H1 (cell line): ENCODE data around the gene PRRG2. TPM values are rescaled to one million over a fixed set of nuclear protein-coding genes. Genes with fewer than 3 reads are reported as not detected.
A peak's percentile ranks its signal among the peaks of the same experiment; 100 is the strongest.

Experiments used
- CTCF ChIA-PET: fragments of 300-600 bp; sonication (Branson Sonifier 250); formaldehyde crosslinking; loops from one replicate; lab custom pipeline; 2021; ENCODE audit not compliant: partially characterized antibody; lab: Charles Lee
- POLR2A ChIA-PET: fragments of 300-600 bp; sonication (Branson Sonifier 250); formaldehyde crosslinking; loops from one replicate; lab custom pipeline; 2021; ENCODE audit warnings: inconsistent platforms; ENCODE audit not compliant: partially characterized antibody; lab: Charles Lee
- DNase-seq, 2 experiments: peaks; one replicate each; pipeline versions ENCODE4 v3.0.0 to v3.0.0-alpha.2; 2010 to 2022; ENCODE audit warnings: low spot score in 2 of 2, low read depth in 1 of 2, mixed read lengths in 1 of 2
- FAIRE-seq: peaks from 2 replicates; lab custom pipeline; 2011; peaks lifted over from hg19 to GRCh38; lab: Jason Lieb, UNC
- H2AFZ ChIP-seq: 2 replicates; pipeline ENCODE4 v1.8.1; 2012; ENCODE audit warnings: low read length, inconsistent platforms
- H2AK5ac ChIP-seq: 2 replicates; pipeline ENCODE4 v1.6.1; 2013; ENCODE audit warnings: low read depth, low read length
- H2BK120ac ChIP-seq: replicated peaks from 2 replicates; pipeline ENCODE3; 2013; ENCODE audit warnings: low read depth, low read length, inconsistent platforms
- H2BK12ac ChIP-seq: 2 replicates; pipeline ENCODE4 v1.6.1; 2013; ENCODE audit warnings: low read depth, low read length
- H2BK15ac ChIP-seq: 2 replicates; pipeline ENCODE4 v1.6.1; 2013; ENCODE audit warnings: low read length
- H2BK20ac ChIP-seq: 2 replicates; pipeline ENCODE4 v1.6.1; 2013; ENCODE audit warnings: low read length
- H2BK5ac ChIP-seq: 2 replicates; pipeline ENCODE4 v1.6.1; 2013; ENCODE audit warnings: low read depth, low read length
- H3K14ac ChIP-seq: 2 replicates; pipeline ENCODE4 v1.6.1; 2013; ENCODE audit warnings: inconsistent platforms; ENCODE audit not compliant: insufficient read length
- H3K18ac ChIP-seq: 2 replicates; pipeline ENCODE4 v1.6.1; 2013; ENCODE audit warnings: low read length; ENCODE audit errors: extremely low read depth
- H3K23ac ChIP-seq: 2 replicates; pipeline ENCODE4 v1.6.1; 2013; ENCODE audit warnings: inconsistent platforms; ENCODE audit not compliant: insufficient read length
- H3K23me2 ChIP-seq: 2 replicates; pipeline ENCODE4 v1.6.1; 2013; ENCODE audit warnings: low read depth, low read length
- H3K27ac ChIP-seq: 2 replicates; pipeline ENCODE4 v1.6.1; 2011; ENCODE audit warnings: low read depth, low read length, inconsistent platforms
- H3K27me3 ChIP-seq, 4 experiments: replicated peaks in 1 of 4; 1 replicate in 1 of 4; 2 replicates in 3 of 4; pipeline versions ENCODE4 v1.6.1 to v1.8.1; 2011 to 2013; ENCODE audit warnings: low read length in 3 of 4, mild to moderate bottlenecking in 3 of 4, inconsistent platforms in 2 of 4, mixed read lengths in 2 of 4, moderate library complexity in 1 of 4; ENCODE audit not compliant: control insufficient read depth in 3 of 4, insufficient read depth in 3 of 4; ENCODE audit errors: extremely low read depth in 1 of 4
- H3K36me3 ChIP-seq, 4 experiments: 2 replicates each; pipeline versions ENCODE4 v1.6.1 to v1.8.1; 2011 to 2013; ENCODE audit warnings: mild to moderate bottlenecking in 4 of 4, low read length in 3 of 4, moderate library complexity in 2 of 4, control low read depth in 1 of 4, inconsistent platforms in 1 of 4; ENCODE audit not compliant: insufficient read depth in 4 of 4, control insufficient read depth in 2 of 4
- H3K4ac ChIP-seq: replicated peaks from 2 replicates; pipeline ENCODE3; 2013; ENCODE audit warnings: low read length, low read depth, mixed read lengths, inconsistent platforms; ENCODE audit not compliant: insufficient read length
- H3K4me1 ChIP-seq, 4 experiments: replicated peaks in 1 of 4; 1 replicate in 1 of 4; 2 replicates in 3 of 4; pipeline versions ENCODE4 v1.6.1 to v1.8.1; 2011 to 2013; ENCODE audit warnings: low read length in 3 of 4, inconsistent platforms in 2 of 4, mixed read lengths in 1 of 4; ENCODE audit not compliant: insufficient read depth in 4 of 4, control insufficient read depth in 3 of 4
- H3K4me2 ChIP-seq, 2 experiments: 2 replicates each; pipeline versions ENCODE4 v1.6.1 to v1.8.1; 2011 to 2013; ENCODE audit warnings: low read depth in 2 of 2, low read length in 2 of 2, control low read depth in 1 of 2, inconsistent platforms in 1 of 2, mild to moderate bottlenecking in 1 of 2; ENCODE audit not compliant: insufficient read depth in 1 of 2
- H3K4me3 ChIP-seq, 4 experiments: fragments of 200-600, 300-600 bp in 1 of 4; sonication (generic), shearing (Covaris generic), sonication (Bioruptor Twin) in 1 of 4; 2 replicates each; pipeline versions ENCODE4 v1.5.1 to v1.8.1; 2011 to 2016; ENCODE audit warnings: low read length in 4 of 4, low read depth in 3 of 4, control low read depth in 2 of 4, inconsistent platforms in 2 of 4, mild to moderate bottlenecking in 2 of 4, mixed read lengths in 1 of 4, moderate library complexity in 1 of 4; ENCODE audit not compliant: insufficient read depth in 2 of 4; ENCODE audit errors: extremely low read depth in 1 of 4
- H3K56ac ChIP-seq: replicated peaks from 2 replicates; pipeline ENCODE3; 2013; ENCODE audit warnings: low read depth, mild to moderate bottlenecking, mixed read lengths, low read length, inconsistent platforms; ENCODE audit not compliant: insufficient read length
- H3K79me1 ChIP-seq: 2 replicates; pipeline ENCODE4 v1.6.1; 2013; ENCODE audit warnings: low read depth, low read length, control low read depth
- H3K79me2 ChIP-seq, 2 experiments: 2 replicates each; pipeline versions ENCODE4 v1.6.1 to v1.8.1; 2012 to 2013; ENCODE audit warnings: low read length in 2 of 2, mild to moderate bottlenecking in 2 of 2, inconsistent platforms in 1 of 2; ENCODE audit not compliant: insufficient read depth in 2 of 2, control insufficient read depth in 1 of 2
- H3K9ac ChIP-seq, 4 experiments: replicated peaks in 1 of 4; 1 replicate in 1 of 4; 2 replicates in 3 of 4; pipeline versions ENCODE4 v1.6.1 to v1.8.1; 2011 to 2013; ENCODE audit warnings: low read depth in 3 of 4, low read length in 3 of 4, control low read depth in 2 of 4, mild to moderate bottlenecking in 2 of 4, moderate library complexity in 2 of 4, inconsistent platforms in 1 of 4; ENCODE audit errors: extremely low read depth in 1 of 4
- H3K9me3 ChIP-seq, 2 experiments: 2 replicates each; pipeline versions ENCODE4 v1.6.1 to v1.8.1; 2012 to 2013; ENCODE audit warnings: mild to moderate bottlenecking in 2 of 2, moderate library complexity in 2 of 2, control low read depth in 1 of 2, inconsistent platforms in 1 of 2, low read depth in 1 of 2, low read length in 1 of 2, mixed read lengths in 1 of 2; ENCODE audit not compliant: insufficient read depth in 2 of 2
- H4K20me1 ChIP-seq, 2 experiments: replicated peaks in 1 of 2; 2 replicates each; pipeline versions ENCODE3 to v1.8.1; 2011 to 2013; ENCODE audit warnings: inconsistent platforms in 2 of 2, low read length in 2 of 2, mild to moderate bottlenecking in 1 of 2; ENCODE audit not compliant: insufficient read depth in 2 of 2, control insufficient read depth in 1 of 2
- H4K5ac ChIP-seq: 2 replicates; pipeline ENCODE4 v1.6.1; 2013; ENCODE audit warnings: low read length, low read depth, mixed read lengths, inconsistent platforms; ENCODE audit not compliant: insufficient read length
- H4K8ac ChIP-seq: 2 replicates; pipeline ENCODE4 v1.8.0; 2013; ENCODE audit warnings: mild to moderate bottlenecking, moderate library complexity, low read length, inconsistent platforms; ENCODE audit not compliant: insufficient read depth; ENCODE audit errors: extremely low read depth
- H4K91ac ChIP-seq: replicated peaks from 2 replicates; pipeline ENCODE3; 2013; ENCODE audit warnings: low read length, mixed read lengths, inconsistent platforms; ENCODE audit not compliant: insufficient read length
- ASH2L ChIP-seq: fragments of 200-600, 300-600 bp; sonication (generic); IDR thresholded peaks from one replicate; pipeline ENCODE4 v1.7.1; 2017; ENCODE audit warnings: low read length
- EGR1 ChIP-seq: IDR thresholded peaks from 2 replicates; pipeline ENCODE4 v1.6.1; 2011; ENCODE audit warnings: low read depth, low read length, borderline replicate concordance
- EZH2 ChIP-seq: fragments of 200-600 bp; sonication (generic); IDR thresholded peaks from 2 replicates; pipeline ENCODE4 v1.7.1; 2012; ENCODE audit warnings: low read depth, mild to moderate bottlenecking, moderate library complexity, low read length, inconsistent platforms; ENCODE audit not compliant: severe bottlenecking
- GABPA ChIP-seq: IDR thresholded peaks from 2 replicates; pipeline ENCODE4 v1.6.1; 2011; ENCODE audit warnings: mild to moderate bottlenecking, low read length, moderate library complexity, borderline replicate concordance; ENCODE audit not compliant: insufficient read depth
- SAP30 ChIP-seq: fragments of 300-600 bp; sonication (generic); IDR thresholded peaks from 2 replicates; pipeline ENCODE4 v1.7.1; 2012; ENCODE audit warnings: low read length, moderate library complexity, mild to moderate bottlenecking, inconsistent platforms; ENCODE audit not compliant: insufficient read depth, insufficient replicate concordance
- SIN3A ChIP-seq, 2 experiments: IDR thresholded peaks in 1 of 2; conservative IDR thresholded peaks in 1 of 2; 2 replicates each; pipeline ENCODE4 v1.6.1; 2011 to 2012; ENCODE audit warnings: low read length in 2 of 2, improper control_type of control experiment in 1 of 2, low read depth in 1 of 2, mild to moderate bottlenecking in 1 of 2
- SP1 ChIP-seq: IDR thresholded peaks from 2 replicates; pipeline ENCODE4 v1.6.1; 2011; ENCODE audit warnings: low read depth, low read length
- USF2 ChIP-seq: IDR thresholded peaks from 2 replicates; pipeline ENCODE4 v1.6.1; 2011; ENCODE audit warnings: low read length, improper control_type of control experiment
- WGBS, 2 experiments: shearing (Covaris generic) in 1 of 2; methylation state at CpG; one replicate each; pipeline versions ENCODE4 v1.1.6 to v1.1.7; 2013 to 2015; ENCODE audit warnings: low lambda C conversion rate in 2 of 2, mixed read lengths in 2 of 2, inconsistent platforms in 1 of 2, low coverage in 1 of 2, missing lambda C conversion rate in 1 of 2; ENCODE audit not compliant: insufficient replicate concordance in 2 of 2, insufficient coverage in 1 of 2, insufficient read length in 1 of 2; ENCODE audit errors: extremely low coverage in 1 of 2, missing lambda C conversion rate in 1 of 2; 5-methylcytosine and 5-hydroxymethylcytosine counted together
- polyA plus RNA-seq, 7 experiments: library from polyadenylated mRNA; depleted of rRNA in 3 of 7; stranded (reverse) in 5 of 7; unstranded in 2 of 7; fragments of >200 nt in 5 of 7; fragments of 200-250 nt in 2 of 7; gene quantifications; 1 replicate in 5 of 7; 2 replicates in 1 of 7; 4 replicates in 1 of 7; pipeline versions ENCODE4 v1.2.1 to v1.2.3, GENCODE V29; 2011 to 2013; ENCODE audit warnings: missing spikeins in 2 of 7, mixed read lengths in 2 of 7
- total RNA-seq: library from RNA; stranded (reverse); fragmentation: NEBNext Ultra II Directional; extraction: Animal tissue kit (Norgen Biotek cat#: 25700); gene quantifications from 2 replicates; pipeline ENCODE4 v1.2.1, GENCODE V29; 2021

The PRRG2 gene
- total and polyA plus RNA-seq, 2 of the 8 experiments (the other 6 are each of a cell fraction or from before 2014, with no cell fraction given), result 4.1 to 5.6 TPM

- H2BK5ac ChIP-seq, result peak overlapping the region; percentile 95
- 1% methylated on average over 47 of the region's 58 CpGs; no CpG with 5 or more reads in 1 of the 2 experiments for WGBS, 2 experiments
- peak overlapping the region; percentile 69 for H3K4ac ChIP-seq
- H2BK12ac ChIP-seq, result peak overlapping the region; percentile 70; the same call in 1 of the 2 replicates
- H3K23me2 ChIP-seq, result peaks cover 20% of the 10 kb centered on the region
- peak overlapping the region; percentile 84 for H3K27ac ChIP-seq
- peak overlapping the region; percentile 96 for H3K56ac ChIP-seq
- peaks cover 4 to 10% (median 5%) of the 10 kb centered on the region in 4 experiments; a peak in 6 of 7 replicates for H3K4me1 ChIP-seq
- H4K91ac ChIP-seq, result peak overlapping the region; percentile 83
- DNase-seq (peak; percentile 98 to 99), FAIRE-seq (peak; percentile 79)
- no peak overlapping the region for H2BK20ac ChIP-seq
- peak overlapping the region; percentile 59 for H2BK120ac ChIP-seq
- peak overlapping the region; percentile 92 to 93 for H3K4me2 ChIP-seq
- H2AK5ac ChIP-seq, result peak overlapping the region; percentile 97; the same call in 1 of the 2 replicates
- H4K20me1 ChIP-seq, result peaks cover 0 to 6% of the 10 kb centered on the region in 2 experiments
- H2BK15ac ChIP-seq, result 0 out of 2 replicates have a peak overlapping the region, but pooled peaks have one; percentile 88
- peak overlapping the region; percentile 78 for H4K8ac ChIP-seq
- no peaks in the 10 kb centered on the region for H3K9me3 ChIP-seq
- CTCF ChIA-PET, result interaction anchor here (1.1 to 2.1 kb wide), 5 partner anchors 20 to 95 kb away, joined by 3 to 5 read pairs (median 4); no protein-coding TSS in a partner anchor
- H3K79me2 ChIP-seq, result peaks cover 4 to 23% of the 10 kb centered on the region in 2 experiments; a peak in 3 of 4 replicates
- H4K5ac ChIP-seq, result peak overlapping the region; percentile 90
- peak overlapping the region; percentile 86 for H3K18ac ChIP-seq
- no peak overlapping the region for H3K23ac ChIP-seq
- peak overlapping the region; percentile 53 for H3K14ac ChIP-seq
- H3K4me3 ChIP-seq, result peak overlapping the region; percentile 83 to 100 (median 93)
- POLR2A ChIA-PET, result interaction anchor here (0.5 to 37.8 kb wide), 23 partner anchors 10 to 227 kb away, joined by 3 to 840 read pairs (median 4); partner anchors contain the start of genes BCL2L12, CPT1C, DKKL1 and FLT3LG
- peaks cover 9 to 14% (median 11%) of the 10 kb centered on the region in 4 experiments; a peak in 7 of 8 replicates for H3K36me3 ChIP-seq
- peaks cover 8% of the 10 kb centered on the region for H3K79me1 ChIP-seq
- no peaks in the 10 kb centered on the region for H3K27me3 ChIP-seq
- H2AFZ ChIP-seq, result no peak overlapping the region
- H3K9ac ChIP-seq, result peak overlapping the region; percentile 63 to 84 (median 80)
- TF ChIP-seq SP1, result peak; percentile 85; the same call in 1 of the 2 replicates
- TF ChIP-seq GABPA, result no peak
- no peak for TF ChIP-seq EZH2
- TF ChIP-seq ASH2L, result peak; percentile 76
- TF ChIP-seq SAP30, result peak; percentile 81
- TF ChIP-seq SIN3A (conservative IDR thresholded peaks at IDR 0.05 in 1 of 2, IDR thresholded peaks at IDR 0.05 in 1 of 2; ENCODE audit: low read depth in 1 of 2, low read length in 2 of 2), result peak in 1 of 2 experiments; percentile 54; a peak in 2 of 4 replicates
- TF ChIP-seq EGR1, result peak; percentile 84; the same call in 1 of the 2 replicates
- no peak for TF ChIP-seq USF2
Observed at GRCh38 chr19:49590071-49590970, 9.2 kb downstream of the PRRG2 start.
